Peyer's patch (tissue), 4 donors: ENCODE results near the gene ZNF70. TPM values are rescaled to one million over a fixed set of nuclear protein-coding genes. Genes with fewer than 3 reads are reported as not detected.

ENCODE experiments used
- DNase-seq, 3 donors: peaks; one replicate each; pipeline ENCODE4 v3.0.0-alpha.2; 2017 to 2019
- H3K27ac ChIP-seq, 4 donors: fragments of 200-600 bp; sonication (generic); one replicate each; pipeline ENCODE4 v1.5.1; 2016 to 2019
- H3K27me3 ChIP-seq, 2 donors: fragments of 200-600 bp; sonication (generic); one replicate each; pipeline ENCODE4 v1.5.1; 2019
- H3K36me3 ChIP-seq, 3 donors: fragments of 200-600 bp; sonication (generic); one replicate each; pipeline ENCODE4 v1.5.1; 2016 to 2019
- H3K4me1 ChIP-seq, 4 donors: fragments of 200-600 bp; sonication (generic); one replicate each; pipeline ENCODE4 v1.5.1; 2016 to 2019
- H3K4me3 ChIP-seq, 4 donors: fragments of 200-600 bp; sonication (generic); 1 replicate in 3 of 4; 2 replicates in 1 of 4; pipeline ENCODE4 v1.5.1; 2016 to 2019; ENCODE audit warnings: mild to moderate bottlenecking in 1 of 4
- H3K9me3 ChIP-seq, 4 donors: fragments of 200-600 bp; sonication (generic); one replicate each; pipeline ENCODE4 v1.5.1; 2016 to 2019; ENCODE audit warnings: mild to moderate bottlenecking in 1 of 4
- CTCF ChIP-seq, 6 experiments: fragments of 450-650 bp in 4 of 6; fragments of 200-600 bp in 2 of 6; sonication (generic) in 1 of 6; IDR thresholded peaks; one replicate each; pipeline ENCODE4 v1.5.1; 2017 to 2019; ENCODE audit warnings: antibody characterized with exemption in 6 of 6, mild to moderate bottlenecking in 3 of 6, moderate library complexity in 1 of 6
- POLR2A ChIP-seq, 2 donors: fragments of 450-650 bp; IDR thresholded peaks; one replicate each; pipeline ENCODE4 v1.5.1; 2017; ENCODE audit warnings: antibody characterized with exemption in 2 of 2, mild to moderate bottlenecking in 2 of 2, moderate library complexity in 2 of 2
- total RNA-seq, 4 donors: library from RNA; depleted of rRNA; stranded (reverse); fragments of >200 nt; gene quantifications; one replicate each; pipeline ENCODE4 v1.1.0, GENCODE V29; 2016

ZNF70 gene
- total RNA-seq, 4 donors from 2014 or later: 2.5 to 25.6 (median 6.2) TPM

- H3K9me3 ChIP-seq: no peaks in the 10 kb centered on the region
- H3K4me1 ChIP-seq: no peaks in the 10 kb centered on the region
- H3K36me3 ChIP-seq: no peaks in the 10 kb centered on the region
- TF ChIP-seq POLR2A (IDR thresholded peaks at IDR 0.05) (no peak), CTCF (IDR thresholded peaks at IDR 0.05) (no peak)
- H3K27me3 ChIP-seq: no peaks in the 10 kb centered on the region
- DNase-seq: no peak
- H3K4me3 ChIP-seq: no peak overlapping the region
- no peak overlapping the region for H3K27ac ChIP-seq
Observed at GRCh38 chr22:23722724-23723123, 28.2 kb downstream of the ZNF70 start.

GRCh38 chr22:23722160-23722559 lies 28.8 kb downstream of the ZNF70 start:
- DNase-seq: no peak
- Histone ChIP-seq H3K9me3 (no peaks in the 10 kb centered on the region), H3K27me3 (no peaks in the 10 kb centered on the region), H3K27ac (no peak overlapping the region), H3K4me3 (no peak overlapping the region), H3K36me3 (no peaks in the 10 kb centered on the region), H3K4me1 (peaks cover 0 to 5% (median 0%) of the 10 kb centered on the region in 4 donors)
- TF ChIP-seq POLR2A (IDR thresholded peaks at IDR 0.05) (no peak), CTCF (IDR thresholded peaks at IDR 0.05) (no peak)

- peaks cover 0 to 13% (median 5%) of the 10 kb centered on the region in 4 donors for H3K4me1 ChIP-seq
- H3K27me3 ChIP-seq: no peaks in the 10 kb centered on the region
- no peak for DNase-seq
- no peak overlapping the region for H3K4me3 ChIP-seq
- no peak for TF ChIP-seq POLR2A (IDR thresholded peaks at IDR 0.05)
- no peak for TF ChIP-seq CTCF (IDR thresholded peaks at IDR 0.05)
- H3K27ac ChIP-seq: no peak overlapping the region
- no peaks in the 10 kb centered on the region for H3K9me3 ChIP-seq
- H3K36me3 ChIP-seq: no peaks in the 10 kb centered on the region
Observed at GRCh38 chr22:23720855-23721254, 30.1 kb downstream of the ZNF70 start.

GRCh38 chr22:23718371-23719165 lies 32.3 kb downstream of the ZNF70 start:
- Histone ChIP-seq H3K4me3 (no peak overlapping the region), H3K27ac (no peak overlapping the region), H3K4me1 (peaks cover 0 to 15% (median 8%) of the 10 kb centered on the region in 4 donors), H3K9me3 (no peaks in the 10 kb centered on the region), H3K27me3 (no peaks in the 10 kb centered on the region), H3K36me3 (peaks cover 0 to 14% (median 0%) of the 10 kb centered on the region in 3 donors)
- DNase-seq: no peak
- TF ChIP-seq POLR2A (IDR thresholded peaks at IDR 0.05): no peak
- TF ChIP-seq CTCF (IDR thresholded peaks at IDR 0.05): no peak

GRCh38 chr22:23716811-23717801 lies 33.8 kb downstream of the ZNF70 start:
- peak; percentile 82 to 90 for TF ChIP-seq POLR2A (IDR thresholded peaks at IDR 0.05)
- no peak for TF ChIP-seq CTCF (IDR thresholded peaks at IDR 0.05)
- DNase-seq: peak; percentile 85 to 94 (median 89)

More at GRCh38 chr22:23716811-23717801, 33.8 kb downstream of the ZNF70 start:
- Histone ChIP-seq H3K36me3 (peaks cover 0 to 28% (median 0%) of the 10 kb centered on the region in 3 donors), H3K4me1 (peaks cover 0 to 15% (median 8%) of the 10 kb centered on the region in 4 donors), H3K4me3 (peak overlapping the region; percentile 60 to 91 (median 82)), H3K27ac (peak overlapping the region; percentile 60 to 83 (median 76)), H3K9me3 (no peaks in the 10 kb centered on the region), H3K27me3 (no peaks in the 10 kb centered on the region)
